Activated CD8-positive, alpha-beta memory T cell treated with anti-CD3 and anti-CD28 coated beads, Interleukin-2, amount 50 U/mL, for 24 hours (primary cell): Measurements from ENCODE around the gene KIF4B.

Experiments
- DNase-seq: peaks from one replicate; pipeline ENCODE4 v3.0.0-alpha.2; 2020; ENCODE audit errors: extremely low read depth

Gene KIF4B

GRCh38 chr5:155052532-155052931 lies 39.0 kb downstream of the KIF4B start:
- DNase-seq: no peak

DNA sequence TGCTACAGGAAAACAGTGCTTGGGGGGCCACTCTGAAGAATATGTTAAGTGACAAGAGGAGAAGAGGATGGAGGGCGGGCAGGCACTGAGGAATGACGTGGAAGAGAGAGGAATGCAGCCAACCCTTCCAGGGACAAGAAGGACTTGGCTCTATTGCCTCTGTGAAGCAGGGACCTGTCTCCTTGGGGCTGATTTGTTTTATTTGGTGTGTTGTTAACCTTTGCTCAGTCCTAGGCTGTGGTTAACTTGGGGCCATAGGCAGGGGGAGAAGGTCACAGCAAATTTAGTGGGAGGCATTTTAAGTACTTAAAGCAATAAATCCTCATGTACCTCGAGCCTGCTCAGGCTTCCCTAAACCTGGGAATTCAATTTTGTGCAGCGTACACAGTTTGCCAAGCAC lies 39.9 kb downstream of the KIF4B start:
- DNase-seq: no peak

GRCh38 chr5:155056644-155057269 lies 43.2 kb downstream of the KIF4B start:
- no peak for DNase-seq

- no peak for DNase-seq
Observed at GRCh38 chr5:155057626-155058025, 44.1 kb downstream of the KIF4B start.

DNA sequence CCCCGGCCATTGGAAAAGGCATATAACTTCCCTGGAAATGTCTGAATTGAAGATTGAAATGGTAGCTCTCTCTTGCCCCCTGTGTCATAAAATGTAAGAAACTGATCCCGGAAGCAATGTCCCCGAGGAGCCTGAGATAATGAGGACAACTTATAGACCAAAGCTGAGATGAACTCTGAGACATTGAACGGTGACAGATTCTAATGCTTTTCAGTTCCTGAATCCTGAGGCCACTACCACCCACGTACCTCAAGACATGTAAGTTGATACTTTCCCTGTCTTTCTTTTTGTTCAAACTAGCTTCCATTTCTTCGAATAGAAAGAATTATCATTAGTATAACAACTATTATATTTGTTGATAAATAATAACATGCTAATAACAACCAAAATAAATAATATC lies 51.0 kb downstream of the KIF4B start:
- no peak for DNase-seq

GRCh38 chr5:155066886-155067595 lies 53.5 kb downstream of the KIF4B start:
- DNase-seq: no peak
